ENCODE measurements around the gene GSC2.

GRCh38 chr22:19115628-19116027 lies 34.5 kb downstream of the GSC2 start:
- TF ChIP-seq CTCF (IDR thresholded peaks at IDR 0.05), result no peak
- TF ChIP-seq POLR2A (IDR thresholded peaks at IDR 0.05), result no peak

Data from right lobe of liver (tissue), 4 donors.